HCEC 1CT (cell line): ENCODE results near the gene ZNF649.
A peak's percentile ranks its signal among the peaks of the same experiment; 100 is the strongest.
"Not testable (repeated sequence)": the region's sequence is repeated elsewhere in the genome, so short reads cannot be mapped to it uniquely, and the experiment has no call there.

ENCODE experiments used
- DNase-seq: peaks from one replicate; pipeline ENCODE4 v3.0.0-alpha.2; 2017

ZNF649 gene

GRCh38 chr19:51904331-51905165 lies at the start of gene ZNF649:
Gene ZNF649 (minus strand): TSS chr19:51905017. CDS start chr19:51900107, 4,910 bp downstream.
- DNase-seq, result peak; percentile 81

- DNase-seq, result no peak
These were observed 44.2 kb upstream of the ZNF649 start for GRCh38 chr19:51948975-51949374.

GRCh38 chr19:51946602-51947001 lies 41.8 kb upstream of the ZNF649 start:
- no peak for DNase-seq

- DNase-seq, result no peak
These were observed 40.2 kb upstream of the ZNF649 start for GRCh38 chr19:51944798-51945552.

- no peak for DNase-seq
These were observed 34.1 kb upstream of the ZNF649 start for GRCh38 chr19:51938936-51939335.

GRCh38 chr19:51931921-51932320 lies 27.1 kb upstream of the ZNF649 start:
- no peak for DNase-seq

GRCh38 chr19:51927859-51928258 lies 23.0 kb upstream of the ZNF649 start:
- no peak for DNase-seq

DNA sequence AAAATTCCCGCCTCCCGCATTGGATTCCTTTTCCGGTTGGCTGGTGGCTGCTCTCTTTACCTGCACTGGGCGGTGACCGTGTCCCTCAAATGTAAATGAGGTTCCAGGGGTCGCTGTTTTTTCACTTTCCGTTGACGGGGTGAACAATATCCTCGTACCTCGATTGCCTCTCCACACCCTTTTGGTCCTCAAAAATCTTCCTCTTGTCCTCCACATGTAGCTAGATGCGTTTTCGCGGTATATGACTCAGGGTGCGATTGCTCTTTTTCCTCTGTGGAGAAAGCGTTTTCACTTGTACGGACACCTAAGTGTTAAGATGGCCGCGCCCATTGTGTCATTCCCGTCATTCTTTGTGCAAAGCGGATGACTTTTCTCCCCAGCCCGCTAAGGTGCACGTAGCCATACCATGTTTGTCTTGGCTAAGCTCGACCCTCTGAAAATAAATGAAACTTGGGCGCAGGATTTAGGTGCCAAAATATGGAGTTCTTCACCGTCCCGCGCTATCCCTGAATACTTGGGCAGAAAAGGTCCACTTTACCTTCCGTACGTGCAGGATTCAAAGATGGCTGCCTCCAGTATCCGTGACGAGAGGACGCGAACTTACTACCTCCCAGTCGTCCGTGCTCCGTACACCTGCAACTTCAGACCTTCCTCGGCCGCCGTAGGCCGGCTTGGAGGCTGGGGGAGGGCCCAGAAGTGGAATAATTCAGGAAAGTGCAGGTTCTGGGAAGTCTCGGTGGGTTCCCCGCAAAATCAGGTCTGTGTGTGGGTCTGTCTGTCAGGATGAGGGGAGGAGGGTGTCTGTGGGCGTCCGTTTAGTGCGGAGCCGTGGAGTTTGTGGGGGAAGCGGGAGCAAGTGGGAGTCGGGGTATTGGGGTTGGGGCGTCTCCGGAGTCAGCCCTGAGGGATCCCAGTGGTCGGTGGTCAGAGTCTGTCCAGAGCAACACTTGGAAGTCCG lies 22.2 kb upstream of the ZNF649 start, which contains the start of gene ZNF613:
Gene ZNF613, plus strand, starts transcription at position 689 of the 958 bp plus-strand sequence. CDS start 8,749 bp downstream, outside the sequence.
- DNase-seq, result peak; percentile 83

DNA sequence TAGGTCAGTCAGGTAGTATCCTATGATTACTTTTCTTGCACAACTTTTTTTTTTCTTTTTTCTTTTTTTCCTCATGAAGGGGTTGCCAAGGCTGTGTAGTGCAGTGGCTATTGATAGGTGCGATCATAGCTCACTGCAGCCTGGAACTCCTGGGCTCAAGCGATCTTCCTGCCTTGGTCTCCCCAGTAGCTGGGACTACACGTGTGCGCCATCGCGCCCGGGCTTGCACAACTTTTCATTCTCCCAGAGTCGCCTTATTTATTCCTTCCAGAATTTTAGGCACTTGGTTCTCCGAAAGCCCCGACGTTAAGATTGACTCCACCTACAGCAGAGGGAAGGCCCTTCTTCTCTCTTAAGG lies 21.6 kb upstream of the ZNF649 start:
- no peak for DNase-seq

GRCh38 chr19:51921949-51922348 lies 17.1 kb upstream of the ZNF649 start:
- DNase-seq, result no peak

DNA sequence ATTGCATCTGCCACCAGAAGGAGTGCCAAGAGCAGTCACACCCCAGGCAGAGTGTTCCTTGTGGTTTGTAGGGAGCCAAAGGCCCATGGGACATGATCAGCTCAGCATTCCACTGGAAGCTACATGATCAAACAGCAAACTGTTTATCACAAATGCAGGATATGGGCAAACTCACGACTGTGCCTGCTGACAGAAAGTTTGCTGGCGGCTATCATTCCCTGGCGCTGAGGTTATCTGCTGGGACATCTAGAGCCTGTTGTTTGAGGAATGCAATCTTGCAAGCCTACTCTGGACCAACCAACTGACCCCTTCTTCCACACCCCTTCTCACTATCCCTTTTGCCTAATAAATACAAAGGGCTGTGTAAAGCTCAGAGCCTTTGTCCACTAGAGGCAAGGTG lies 14.8 kb upstream of the ZNF649 start:
- DNase-seq, result no peak

- DNase-seq, result no peak
These were observed 11.3 kb upstream of the ZNF649 start for GRCh38 chr19:51916167-51916566.

DNA sequence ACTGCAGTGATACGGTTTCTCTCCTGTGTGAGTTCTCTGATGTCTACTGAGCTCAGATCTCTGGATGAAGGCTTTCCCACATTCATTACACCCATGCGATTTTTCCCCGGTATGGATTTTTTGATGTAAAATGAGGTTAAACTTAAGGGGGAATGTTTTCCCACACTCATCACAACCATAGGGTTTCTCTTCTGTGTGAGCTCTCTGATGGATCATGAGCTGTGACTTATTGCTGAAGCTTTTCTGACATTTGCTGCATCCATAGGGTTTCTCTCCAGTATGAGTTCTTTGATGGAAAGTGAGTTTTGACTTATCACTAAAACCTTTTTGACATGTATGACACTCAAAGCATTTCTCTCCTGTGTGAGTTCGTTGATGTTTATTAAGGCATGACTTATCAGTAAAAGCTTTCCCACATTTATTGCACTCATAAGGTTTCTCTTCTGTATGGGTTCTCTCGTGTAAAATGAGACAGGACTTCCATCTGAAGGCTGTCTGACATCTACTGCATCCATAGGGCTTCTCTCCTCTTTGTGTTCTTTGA lies 10.6 kb upstream of the ZNF649 start:
- DNase-seq, result no peak

DNA sequence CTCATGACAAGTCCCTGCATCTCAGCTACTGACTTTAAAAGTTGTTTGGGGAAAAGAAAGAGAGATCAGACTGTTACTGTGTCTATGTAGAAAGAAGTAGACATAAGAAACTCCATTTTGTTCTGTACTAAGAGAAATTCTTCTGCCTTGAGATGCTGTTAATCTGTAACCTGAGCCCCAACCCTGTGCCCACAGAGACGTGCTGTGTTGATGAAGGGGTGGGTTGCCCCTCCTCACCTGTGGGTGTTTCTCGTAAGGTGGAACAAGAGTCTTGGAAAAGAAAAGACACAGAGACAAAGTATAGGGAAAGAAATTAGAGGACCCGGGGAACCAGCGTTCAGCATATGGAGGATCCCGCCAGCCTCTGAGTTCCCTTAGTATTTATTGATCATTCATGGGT lies 3.2 kb upstream of the ZNF649 start:
- not testable (repeated sequence) for DNase-seq

GRCh38 chr19:51906108-51906507 lies 1.3 kb upstream of the ZNF649 start:
- DNase-seq, result not testable (repeated sequence)

DNA sequence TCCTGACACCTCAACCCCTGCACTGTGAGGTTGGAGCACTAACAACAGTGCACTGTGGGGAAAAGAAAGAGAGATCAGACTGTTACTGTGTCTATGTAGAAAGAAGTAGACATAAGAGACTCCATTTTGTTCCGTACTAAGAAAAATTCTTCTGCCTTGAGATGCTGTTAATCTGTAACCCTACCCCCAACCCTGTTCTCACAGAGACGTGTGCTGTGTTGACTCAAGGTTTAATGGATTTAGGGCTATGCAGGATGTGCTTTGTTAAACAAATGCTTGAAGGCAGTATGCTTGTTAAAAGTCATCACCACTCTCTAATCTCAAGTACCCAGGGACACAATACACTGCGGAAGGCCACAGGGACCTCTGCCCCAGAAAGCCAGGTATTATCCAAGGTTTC lies 822 bp upstream of the ZNF649 start:
- not testable (repeated sequence) for DNase-seq

DNA sequence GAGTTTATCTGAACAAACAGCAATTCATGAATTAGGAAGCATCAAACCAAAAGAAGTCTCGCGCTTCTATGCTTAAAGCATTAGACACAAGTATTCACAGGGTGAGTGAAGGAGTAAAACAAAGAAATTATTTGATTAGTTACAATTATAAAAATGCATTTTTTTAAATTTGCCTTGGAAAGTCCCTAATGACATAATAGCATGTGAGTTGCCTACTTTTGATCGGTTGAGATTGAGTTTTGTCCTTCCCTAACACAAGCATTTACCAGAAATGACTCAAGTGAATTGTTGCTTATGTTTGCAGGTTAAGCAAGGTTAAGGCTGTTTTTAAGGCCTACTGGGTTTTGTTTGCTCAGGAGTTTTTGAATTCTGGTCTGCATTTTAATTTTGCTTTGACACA lies 389 bp upstream of the ZNF649 start:
- DNase-seq, result no peak

- DNase-seq, result no peak
These were observed 1.6 kb downstream of the ZNF649 start for GRCh38 chr19:51903192-51903591.

DNA sequence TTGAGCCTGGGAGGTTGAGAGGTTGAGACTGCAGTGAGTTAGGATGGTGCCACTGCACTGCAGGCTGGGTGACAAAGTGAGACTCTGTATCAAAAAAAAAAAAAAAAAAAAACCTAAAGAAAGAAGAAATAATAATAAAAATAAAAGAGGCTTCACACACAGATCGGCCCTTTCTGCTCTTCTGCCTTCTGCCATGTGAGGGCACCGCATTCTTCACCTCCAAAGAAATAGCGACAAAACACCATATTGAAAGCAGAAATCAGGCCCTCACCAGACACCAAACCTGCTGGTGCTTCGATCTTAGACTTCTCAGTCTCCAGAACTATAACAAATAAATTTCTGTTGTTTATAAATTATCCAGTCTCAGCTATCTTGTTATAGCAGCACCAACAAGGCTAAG lies 3.0 kb downstream of the ZNF649 start:
- DNase-seq, result no peak

GRCh38 chr19:51891193-51891747 lies 13.5 kb downstream of the ZNF649 start:
- DNase-seq, result no peak

DNA sequence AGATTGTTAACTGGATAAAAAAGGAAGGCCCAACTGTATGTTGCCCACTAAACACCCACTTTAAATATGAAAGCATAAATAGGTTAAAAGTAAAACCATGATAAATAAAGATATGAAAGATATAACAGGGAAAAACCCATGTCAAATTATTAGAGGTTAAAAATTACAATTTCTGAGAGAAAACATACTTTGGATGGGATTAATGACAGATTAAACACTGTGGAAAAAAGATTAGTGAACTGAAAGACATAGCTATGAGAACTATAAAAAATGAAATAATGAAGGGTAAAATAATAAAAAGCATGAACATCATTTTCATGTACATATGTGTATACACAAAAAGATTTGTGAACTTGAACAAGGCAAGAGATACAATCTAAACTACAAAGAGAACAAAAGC lies 14.9 kb downstream of the ZNF649 start:
- no peak for DNase-seq
